NT2/D1 (cell line): ENCODE results near the gene CNR2.

ENCODE experiments used
- SUZ12 ChIP-seq: IDR thresholded peaks from 2 replicates; pipeline ENCODE4 v1.6.1; 2011; ENCODE audit not compliant: insufficient read length, insufficient read depth; ENCODE audit errors: extremely low read depth
- YY1 ChIP-seq: IDR thresholded peaks from 2 replicates; pipeline ENCODE4 v1.6.1; 2011; ENCODE audit not compliant: insufficient read length, insufficient read depth

GRCh38 chr1:23903754-23904153 lies 9.4 kb downstream of the CNR2 start:
- TF ChIP-seq YY1 (no peak), SUZ12 (no peak)
